ENCODE measurements around the gene NDUFS1.

The NDUFS1 gene

GRCh38 chr2:206092297-206092696, 66.9 kb downstream of the NDUFS1 start:
- Histone ChIP-seq H3K4me3 (ENCODE audit: low read depth in 1 of 2, low read length in 1 of 2) (no peak overlapping the region), H3K27ac (no peak overlapping the region), H3K36me3 (no peaks in the 10 kb centered on the region), H3K4me1 (ENCODE audit: control insufficient read depth in 1 of 2, insufficient read depth in 1 of 2, low read depth in 1 of 2, low read length in 1 of 2) (peaks cover 17 to 20% of the 10 kb centered on the region in 2 experiments), H3K27me3 (no peaks in the 10 kb centered on the region), H3K9me3 (no peaks in the 10 kb centered on the region)
- no peak for TF ChIP-seq CTCF (IDR thresholded peaks at IDR 0.05)

- H3K9me3 ChIP-seq: no peaks in the 10 kb centered on the region
- H3K27me3 ChIP-seq: no peaks in the 10 kb centered on the region
- H3K4me3 ChIP-seq (ENCODE audit: low read depth in 1 of 2, low read length in 1 of 2): no peak overlapping the region
- peak overlapping the region; percentile 15 for H3K27ac ChIP-seq
- H3K4me1 ChIP-seq (ENCODE audit: control insufficient read depth in 1 of 2, insufficient read depth in 1 of 2, low read depth in 1 of 2, low read length in 1 of 2): peaks cover 34 to 37% of the 10 kb centered on the region in 2 experiments
- TF ChIP-seq CTCF (IDR thresholded peaks at IDR 0.05): no peak
- H3K36me3 ChIP-seq: no peaks in the 10 kb centered on the region
Measured at GRCh38 chr2:206088248-206088647, 71.0 kb downstream of the NDUFS1 start.

GRCh38 chr2:206086716-206087350, 72.4 kb downstream of the NDUFS1 start:
- peak overlapping the region; percentile 98 for H3K27ac ChIP-seq
- no peaks in the 10 kb centered on the region for H3K9me3 ChIP-seq
- peak overlapping the region; percentile 65 to 85 for H3K4me3 ChIP-seq (ENCODE audit: low read depth in 1 of 2, low read length in 1 of 2)
- H3K27me3 ChIP-seq: no peaks in the 10 kb centered on the region
- H3K36me3 ChIP-seq: no peaks in the 10 kb centered on the region
- TF ChIP-seq CTCF (IDR thresholded peaks at IDR 0.05): no peak
- peaks cover 34 to 37% of the 10 kb centered on the region in 2 experiments for H3K4me1 ChIP-seq (ENCODE audit: control insufficient read depth in 1 of 2, insufficient read depth in 1 of 2, low read depth in 1 of 2, low read length in 1 of 2)

GRCh38 chr2:206085742-206086445, 73.3 kb downstream of the NDUFS1 start, which contains the start of gene INO80D:
Gene INO80D, minus strand, starts transcription at chr2:206086174. Its CDS starts 23,158 bp downstream, at chr2:206063016.
- peak; percentile 77 for TF ChIP-seq CTCF (IDR thresholded peaks at IDR 0.05)
- Histone ChIP-seq H3K27ac (peak within 1 kb of the TSS; percentile 98), H3K4me3 (ENCODE audit: low read depth in 1 of 2, low read length in 1 of 2) (peak within 1 kb of the TSS; percentile 85 to 86)

GRCh38 chr2:206084870-206085741, 74.1 kb downstream of the NDUFS1 start:
- peak overlapping the region; percentile 98 for H3K27ac ChIP-seq
- H3K27me3 ChIP-seq: no peaks in the 10 kb centered on the region
- H3K9me3 ChIP-seq: no peaks in the 10 kb centered on the region
- H3K36me3 ChIP-seq: no peaks in the 10 kb centered on the region
- no peak for TF ChIP-seq CTCF (IDR thresholded peaks at IDR 0.05)
- H3K4me3 ChIP-seq (ENCODE audit: low read depth in 1 of 2, low read length in 1 of 2): peak overlapping the region; percentile 85 to 86
- peaks cover 34 to 37% of the 10 kb centered on the region in 2 experiments for H3K4me1 ChIP-seq (ENCODE audit: control insufficient read depth in 1 of 2, insufficient read depth in 1 of 2, low read depth in 1 of 2, low read length in 1 of 2)

More at GRCh38 chr2:206085742-206086445, 73.3 kb downstream of the NDUFS1 start, which contains the start of gene INO80D:
- Histone ChIP-seq H3K27me3 (no peaks in the 10 kb centered on the region), H3K4me1 (ENCODE audit: control insufficient read depth in 1 of 2, insufficient read depth in 1 of 2, low read depth in 1 of 2, low read length in 1 of 2) (peaks cover 34 to 37% of the 10 kb centered on the region in 2 experiments), H3K9me3 (no peaks in the 10 kb centered on the region), H3K36me3 (no peaks in the 10 kb centered on the region)

Measured in neutrophil (primary cell).